C4-2B (cell line): ENCODE measurements around the gene CASP8AP2.

Experiments used
- ZFX ChIP-seq: fragments of 450-650 bp; IDR thresholded peaks from 2 replicates; pipeline ENCODE4 v1.6.1; 2017
- TF ChIP-seq, protein P1 (sequence below): fragments of 450-650 bp; conservative IDR thresholded peaks from 2 replicates; pipeline ENCODE4 v1.5.1; 2017; ENCODE audit warnings: mild to moderate bottlenecking

DNA sequence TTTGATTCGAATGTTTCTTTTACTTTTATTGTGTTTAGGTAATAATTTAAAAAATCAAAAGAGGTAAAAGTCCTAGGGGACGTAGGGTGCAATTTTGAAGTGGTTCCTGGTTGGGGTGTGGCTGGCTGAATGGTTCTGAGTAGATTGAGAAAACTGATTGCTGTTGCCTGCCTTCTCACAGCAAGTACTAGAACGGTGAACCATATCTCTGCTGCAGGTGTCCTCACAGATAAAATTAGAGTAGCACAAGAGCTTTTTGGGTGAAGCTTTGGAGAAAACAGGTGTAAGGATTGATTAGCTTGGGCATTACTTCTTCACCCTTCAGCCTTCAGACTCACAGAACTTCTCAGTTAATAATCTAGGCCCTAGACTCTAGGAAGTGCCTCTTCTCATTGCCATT, 44.8 kb downstream of the CASP8AP2 start:
- TF ChIP-seq, protein P1, sequence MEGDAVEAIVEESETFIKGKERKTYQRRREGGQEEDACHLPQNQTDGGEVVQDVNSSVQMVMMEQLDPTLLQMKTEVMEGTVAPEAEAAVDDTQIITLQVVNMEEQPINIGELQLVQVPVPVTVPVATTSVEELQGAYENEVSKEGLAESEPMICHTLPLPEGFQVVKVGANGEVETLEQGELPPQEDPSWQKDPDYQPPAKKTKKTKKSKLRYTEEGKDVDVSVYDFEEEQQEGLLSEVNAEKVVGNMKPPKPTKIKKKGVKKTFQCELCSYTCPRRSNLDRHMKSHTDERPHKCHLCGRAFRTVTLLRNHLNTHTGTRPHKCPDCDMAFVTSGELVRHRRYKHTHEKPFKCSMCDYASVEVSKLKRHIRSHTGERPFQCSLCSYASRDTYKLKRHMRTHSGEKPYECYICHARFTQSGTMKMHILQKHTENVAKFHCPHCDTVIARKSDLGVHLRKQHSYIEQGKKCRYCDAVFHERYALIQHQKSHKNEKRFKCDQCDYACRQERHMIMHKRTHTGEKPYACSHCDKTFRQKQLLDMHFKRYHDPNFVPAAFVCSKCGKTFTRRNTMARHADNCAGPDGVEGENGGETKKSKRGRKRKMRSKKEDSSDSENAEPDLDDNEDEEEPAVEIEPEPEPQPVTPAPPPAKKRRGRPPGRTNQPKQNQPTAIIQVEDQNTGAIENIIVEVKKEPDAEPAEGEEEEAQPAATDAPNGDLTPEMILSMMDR = no peak
- TF ChIP-seq ZFX = no peak
